Measurements from ENCODE around the gene CDKN1A.

Gene CDKN1A

GRCh38 chr6:36655085-36655724 lies 23.3 kb upstream of the CDKN1A start:
- no peak for DNase-seq (ENCODE audit: low read depth in 3 of 3)

- DNase-seq (ENCODE audit: low read depth in 3 of 3), result no peak
Observed at GRCh38 chr6:36656441-36656840, 22.1 kb upstream of the CDKN1A start.

GRCh38 chr6:36657271-36657670 lies 21.2 kb upstream of the CDKN1A start:
- no peak for DNase-seq (ENCODE audit: low read depth in 3 of 3)

GRCh38 chr6:36657942-36658544 lies 20.5 kb upstream of the CDKN1A start:
- DNase-seq (ENCODE audit: low read depth in 3 of 3), result no peak

- no peak for DNase-seq (ENCODE audit: low read depth in 3 of 3)
Observed at GRCh38 chr6:36659271-36659670, 19.2 kb upstream of the CDKN1A start.

- no peak for DNase-seq (ENCODE audit: low read depth in 3 of 3)
Observed at GRCh38 chr6:36660771-36661471, 17.6 kb upstream of the CDKN1A start.

- DNase-seq (ENCODE audit: low read depth in 3 of 3), result no peak
Observed at GRCh38 chr6:36662380-36662779, 16.1 kb upstream of the CDKN1A start.

GRCh38 chr6:36662827-36663256 lies 15.7 kb upstream of the CDKN1A start:
- no peak for DNase-seq (ENCODE audit: low read depth in 3 of 3)

DNA sequence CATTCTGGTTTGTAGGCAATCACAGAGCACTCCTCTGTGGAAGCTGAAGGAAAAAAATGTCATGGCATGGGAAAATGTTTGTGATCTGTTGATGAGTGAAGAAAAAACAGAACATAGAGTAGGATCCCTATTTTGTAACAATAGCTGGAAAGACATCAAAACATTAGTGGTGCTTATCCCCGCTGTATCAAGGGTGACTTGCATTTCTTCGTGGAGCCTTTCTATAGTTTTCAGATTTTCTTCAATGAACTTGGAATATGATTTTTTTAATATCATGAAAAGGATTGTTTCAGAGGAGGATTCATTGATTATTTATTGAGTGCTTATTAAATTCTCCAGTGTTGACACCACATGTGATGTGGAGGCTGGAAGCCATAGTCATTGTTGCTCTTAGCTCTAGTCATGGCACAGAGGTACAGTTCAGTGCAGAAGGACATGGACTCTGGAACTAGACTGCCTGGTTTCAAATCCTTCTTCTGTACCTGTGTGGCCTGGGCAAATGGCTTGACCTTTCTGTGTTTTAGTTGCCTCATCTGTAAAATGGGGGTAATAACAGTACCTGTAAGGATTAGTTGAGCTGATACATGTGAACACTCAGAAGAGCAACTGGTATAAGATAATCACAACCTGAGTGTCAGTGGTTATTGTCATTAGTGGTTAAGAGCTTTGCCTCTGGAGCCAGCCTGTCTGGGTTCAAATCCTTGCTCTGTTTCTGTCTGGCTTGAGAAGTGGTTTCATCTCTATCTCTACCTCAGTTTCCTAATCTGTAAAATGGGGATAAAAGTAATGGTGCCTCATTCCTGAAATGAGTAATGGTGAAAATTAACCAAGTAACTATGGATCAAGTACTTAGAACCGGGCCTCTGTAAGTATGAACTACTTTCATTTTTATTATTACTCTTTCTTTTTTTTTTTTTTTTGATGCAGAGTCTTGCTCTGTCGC lies 14.7 kb upstream of the CDKN1A start:
- no peak for DNase-seq (ENCODE audit: low read depth in 3 of 3)

- no peak for DNase-seq (ENCODE audit: low read depth in 3 of 3)
Observed at GRCh38 chr6:36665180-36665579, 13.3 kb upstream of the CDKN1A start.

DNA sequence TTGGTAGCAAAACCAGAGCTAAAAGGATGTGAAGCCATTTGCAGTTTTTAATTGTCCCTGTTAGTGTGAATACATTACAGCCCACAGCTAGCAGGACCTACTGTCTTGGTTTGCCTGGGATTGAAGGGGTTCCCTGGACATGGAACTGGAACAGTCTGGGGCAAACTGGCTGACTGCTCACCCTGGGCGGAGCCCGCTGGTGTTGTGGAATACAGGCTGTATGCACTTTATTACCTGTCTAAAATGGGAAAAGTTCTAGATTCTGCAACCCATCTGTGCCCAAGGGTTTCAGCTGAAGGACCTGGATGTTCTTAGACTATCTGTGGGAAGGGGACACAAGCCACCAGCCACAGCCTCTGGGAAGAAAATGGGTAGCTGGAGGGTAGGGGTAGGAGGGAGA lies 12.2 kb upstream of the CDKN1A start:
- no peak for DNase-seq (ENCODE audit: low read depth in 3 of 3)

GRCh38 chr6:36666826-36667591 lies 11.5 kb upstream of the CDKN1A start:
- DNase-seq (ENCODE audit: low read depth in 3 of 3), result no peak

DNA sequence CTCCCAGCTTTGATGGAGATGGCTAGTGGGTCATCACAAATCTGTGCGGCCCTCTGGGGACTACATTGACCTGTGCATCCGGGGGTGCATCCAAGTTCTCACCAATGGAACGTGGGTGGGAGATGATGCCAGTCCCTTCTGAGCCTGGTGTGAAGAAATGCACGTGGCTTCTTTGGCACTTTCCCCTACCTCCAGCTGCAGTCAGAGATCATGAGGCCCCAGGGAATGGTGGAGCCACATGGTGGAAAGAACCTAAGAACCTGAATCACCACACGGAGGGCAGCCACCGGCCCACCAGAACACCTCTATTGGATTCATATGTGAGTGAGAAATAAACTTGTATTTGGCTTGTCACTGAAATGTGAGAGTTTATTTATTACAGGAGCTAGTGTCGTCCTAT lies 9.9 kb upstream of the CDKN1A start:
- no peak for DNase-seq (ENCODE audit: low read depth in 3 of 3)

- DNase-seq (ENCODE audit: low read depth in 3 of 3), result no peak
Observed at GRCh38 chr6:36669002-36669401, 9.5 kb upstream of the CDKN1A start.

DNA sequence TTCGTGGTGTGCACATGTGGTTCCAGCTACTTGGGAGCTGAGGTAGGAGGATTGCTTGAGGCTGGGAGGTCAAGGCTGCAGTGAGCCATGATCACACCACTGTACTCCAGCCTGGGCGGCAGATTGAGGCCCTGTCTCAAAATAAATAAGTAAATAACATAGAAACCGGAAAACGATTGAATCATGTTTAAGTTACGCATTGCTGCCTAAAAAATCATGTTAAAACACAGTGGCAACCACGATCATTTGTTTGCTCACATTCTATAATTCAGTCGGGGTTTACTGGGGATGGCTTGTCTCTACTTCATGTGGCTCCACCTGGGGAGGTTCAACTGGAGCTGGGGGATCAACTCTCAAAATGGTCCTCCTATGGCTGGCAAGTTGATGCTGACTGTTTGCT lies 8.2 kb upstream of the CDKN1A start:
- no peak for DNase-seq (ENCODE audit: low read depth in 3 of 3)

DNA sequence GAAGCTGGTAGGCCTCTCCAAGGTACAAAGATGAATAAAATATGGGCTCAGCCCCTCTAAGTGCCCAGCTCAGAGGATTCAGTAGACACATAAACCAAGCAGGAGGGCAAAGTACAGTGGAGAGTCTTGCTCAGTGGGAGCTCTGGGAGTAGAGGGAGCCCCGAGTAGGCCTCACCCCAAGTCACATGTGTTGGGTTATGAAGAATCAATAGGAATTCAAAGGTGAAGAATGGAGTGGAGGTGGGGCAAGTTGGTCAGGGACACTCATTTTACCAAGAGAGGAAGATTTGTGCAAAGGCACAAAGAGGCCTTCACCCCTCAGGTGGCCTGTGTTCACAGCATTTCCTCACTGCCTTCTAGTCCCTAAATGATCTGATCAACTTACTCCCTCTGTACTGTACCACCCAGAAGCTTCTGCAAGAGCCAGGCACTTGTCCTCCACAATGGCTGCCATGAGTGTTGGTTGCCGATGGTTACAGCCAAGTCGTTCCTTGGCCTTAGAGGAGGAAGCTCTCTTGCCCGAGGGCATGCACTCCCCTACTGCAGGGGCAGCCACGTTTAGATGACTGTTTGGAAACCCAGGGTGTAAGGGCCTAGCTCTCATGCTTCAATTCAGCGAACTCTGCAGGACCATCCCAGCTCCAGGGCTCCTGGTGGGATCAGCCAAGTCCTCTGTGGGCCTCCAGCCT lies 6.7 kb upstream of the CDKN1A start:
- no peak for DNase-seq (ENCODE audit: low read depth in 3 of 3)

DNA sequence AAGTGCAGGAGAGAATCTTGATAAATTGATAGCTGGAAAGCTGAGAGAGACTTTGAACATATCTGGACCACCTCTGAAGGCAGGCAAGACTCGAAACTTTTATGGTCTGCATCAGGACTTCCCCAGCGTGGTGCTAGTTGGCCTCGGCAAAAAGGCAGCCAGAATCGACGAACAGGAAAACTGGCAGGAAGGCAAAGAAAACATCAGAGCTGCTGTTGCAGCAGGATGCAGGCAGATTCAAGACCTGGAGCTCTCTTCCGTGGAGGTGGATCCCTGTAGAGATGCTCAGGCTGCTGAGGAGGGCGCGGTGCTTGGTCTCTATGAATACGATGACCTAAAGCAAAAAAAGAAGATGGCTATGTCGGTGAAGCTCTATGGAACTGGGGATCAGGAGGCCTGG lies 4.6 kb upstream of the CDKN1A start:
- no peak for DNase-seq (ENCODE audit: low read depth in 3 of 3)

DNA sequence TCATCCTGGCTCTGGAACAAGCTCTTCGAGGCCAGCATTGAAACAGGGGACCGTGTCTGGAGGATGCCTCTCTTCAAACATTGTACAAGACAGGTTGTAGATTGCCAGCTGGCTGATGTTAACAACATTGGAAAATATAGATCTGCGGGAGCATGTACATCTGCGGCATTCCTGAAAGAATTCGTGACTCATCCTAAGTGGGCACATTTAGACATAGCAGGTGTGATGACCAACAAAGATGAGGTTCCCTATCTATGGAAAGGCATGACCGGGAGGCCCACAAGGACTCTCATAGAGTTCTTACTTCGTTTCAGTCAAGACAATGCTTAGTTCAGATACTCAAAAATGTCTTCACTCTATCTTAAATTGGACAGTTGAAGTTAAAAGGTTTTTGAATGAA lies 3.6 kb upstream of the CDKN1A start:
- no peak for DNase-seq (ENCODE audit: low read depth in 3 of 3)

DNA sequence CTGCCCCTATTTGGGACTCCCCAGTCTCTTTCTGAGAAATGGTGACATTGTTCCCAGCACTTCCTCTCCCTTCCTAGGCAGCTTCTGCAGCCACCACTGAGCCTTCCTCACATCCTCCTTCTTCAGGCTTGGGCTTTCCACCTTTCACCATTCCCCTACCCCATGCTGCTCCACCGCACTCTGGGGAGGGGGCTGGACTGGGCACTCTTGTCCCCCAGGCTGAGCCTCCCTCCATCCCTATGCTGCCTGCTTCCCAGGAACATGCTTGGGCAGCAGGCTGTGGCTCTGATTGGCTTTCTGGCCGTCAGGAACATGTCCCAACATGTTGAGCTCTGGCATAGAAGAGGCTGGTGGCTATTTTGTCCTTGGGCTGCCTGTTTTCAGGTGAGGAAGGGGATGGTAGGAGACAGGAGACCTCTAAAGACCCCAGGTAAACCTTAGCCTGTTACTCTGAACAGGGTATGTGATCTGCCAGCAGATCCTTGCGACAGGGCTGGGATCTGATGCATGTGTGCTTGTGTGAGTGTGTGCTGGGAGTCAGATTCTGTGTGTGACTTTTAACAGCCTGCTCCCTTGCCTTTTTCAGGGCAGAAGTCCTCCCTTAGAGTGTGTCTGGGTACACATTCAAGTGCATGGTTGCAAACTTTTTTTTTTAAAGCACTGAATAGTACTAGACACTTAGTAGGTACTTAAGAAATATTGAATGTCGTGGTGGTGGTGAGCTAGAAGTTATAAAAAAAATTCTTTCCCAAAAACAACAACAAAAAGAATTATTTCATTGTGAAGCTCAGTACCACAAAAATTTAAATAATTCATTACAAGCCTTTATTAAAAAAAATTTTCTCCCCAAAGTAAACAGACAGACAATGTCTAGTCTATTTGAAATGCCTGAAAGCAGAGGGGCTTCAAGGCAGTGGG lies 2.1 kb upstream of the CDKN1A start:
- no peak for DNase-seq (ENCODE audit: low read depth in 3 of 3)
